Endothelial cell of umbilical vein (primary cell): ENCODE measurements around the gene ACAD10. TPM values are rescaled to one million over a fixed set of nuclear protein-coding genes. Genes with fewer than 3 reads are reported as not detected.

Experiments
- BruUV-seq: library from RNA; stranded (reverse); fragments of 400-500 nt; replicated peaks from 2 replicates; lab custom pipeline; 2021; lab: Mats Ljungman, UMichigan
- CTCF ChIA-PET: fragments of 300-600, 350-600 bp; sonication (Branson Sonifier 250); formaldehyde crosslinking; loops from one replicate; lab custom pipeline; 2021; ENCODE audit warnings: antibody characterized with exemption, inconsistent platforms; lab: Charles Lee
- POLR2A ChIA-PET: fragments of 300-600, 350-600 bp; sonication (Branson Sonifier 250); formaldehyde crosslinking; loops from one replicate; lab custom pipeline; 2021; ENCODE audit warnings: antibody characterized with exemption, inconsistent platforms; lab: Charles Lee
- DNase-seq: peaks from one replicate; pipeline ENCODE4 v3.0.0-alpha.2; 2011; ENCODE audit warnings: low read depth, low spot score
- FAIRE-seq: peaks from 2 replicates; lab custom pipeline; 2011; peaks lifted over from hg19 to GRCh38; lab: Jason Lieb, UNC
- H2AFZ ChIP-seq: 2 replicates; pipeline ENCODE4 v1.6.0; 2012; ENCODE audit warnings: low read depth, low read length, control low read depth, inconsistent platforms
- H3K27ac ChIP-seq: 2 replicates; pipeline ENCODE4 v1.5.1; 2011; ENCODE audit warnings: low read depth, mild to moderate bottlenecking, control low read depth, low read length, moderate library complexity; ENCODE audit not compliant: insufficient read depth
- H3K27me3 ChIP-seq, 2 experiments: 2 replicates each; pipeline versions ENCODE4 v1.6.0 to v1.6.1; 2011; ENCODE audit warnings: low read length in 2 of 2, mixed read lengths in 1 of 2; ENCODE audit not compliant: control insufficient read depth in 2 of 2, insufficient read depth in 2 of 2
- H3K36me3 ChIP-seq, 2 experiments: 2 replicates in 1 of 2; 3 replicates in 1 of 2; pipeline ENCODE4 v1.5.1; 2011; ENCODE audit warnings: low read length in 2 of 2, mild to moderate bottlenecking in 1 of 2, moderate library complexity in 1 of 2; ENCODE audit not compliant: control insufficient read depth in 2 of 2, insufficient read depth in 2 of 2; ENCODE audit errors: extremely low read depth in 1 of 2
- H3K4me1 ChIP-seq: 3 replicates; pipeline ENCODE4 v1.5.1; 2011; ENCODE audit warnings: mild to moderate bottlenecking, low read length; ENCODE audit not compliant: control insufficient read depth, insufficient read depth; ENCODE audit errors: extremely low read depth
- H3K4me2 ChIP-seq: 2 replicates; pipeline ENCODE4 v1.6.1; 2011; ENCODE audit warnings: low read length, control low read depth, mixed read lengths; ENCODE audit not compliant: insufficient read depth
- H3K4me3 ChIP-seq, 3 experiments: fragments of 200-600 bp in 1 of 3; sonication (generic), shearing (Covaris generic) in 1 of 3; replicated peaks in 1 of 3; 2 replicates each; pipeline ENCODE4 v1.5.1; 2011 to 2016; ENCODE audit warnings: control low read depth in 3 of 3, low read length in 3 of 3, mild to moderate bottlenecking in 2 of 3, inconsistent platforms in 1 of 3, low read depth in 1 of 3, moderate library complexity in 1 of 3; ENCODE audit not compliant: insufficient read depth in 1 of 3
- H3K79me2 ChIP-seq: 2 replicates; pipeline ENCODE4 v1.6.0; 2012; ENCODE audit warnings: low read length, inconsistent platforms; ENCODE audit not compliant: control insufficient read depth, insufficient read depth
- H3K9ac ChIP-seq: replicated peaks from 2 replicates; pipeline ENCODE3; 2011; ENCODE audit warnings: low read length, control low read depth; ENCODE audit not compliant: insufficient read depth; ENCODE audit errors: extremely low read depth
- H3K9me1 ChIP-seq: replicated peaks from 3 replicates; pipeline ENCODE4 v1.6.0; 2011; ENCODE audit warnings: mild to moderate bottlenecking, low read length; ENCODE audit not compliant: control insufficient read depth, insufficient read depth; ENCODE audit errors: extremely low read depth
- H3K9me3 ChIP-seq: replicated peaks from 2 replicates; pipeline ENCODE4 v1.5.1; 2012; ENCODE audit warnings: low read length, inconsistent platforms; ENCODE audit not compliant: control insufficient read depth, insufficient read depth
- H4K20me1 ChIP-seq: replicated peaks from 2 replicates; pipeline ENCODE3; 2011; ENCODE audit warnings: mild to moderate bottlenecking, low read length; ENCODE audit not compliant: control insufficient read depth, insufficient read depth; ENCODE audit errors: extremely low read depth
- CTCF ChIP-seq, 2 donors: IDR thresholded peaks; 1 replicate in 1 of 2; 2 replicates in 1 of 2; pipeline ENCODE4 v1.5.1; 2011; ENCODE audit warnings: low read length in 2 of 2, mild to moderate bottlenecking in 2 of 2, moderate library complexity in 2 of 2, control low read depth in 1 of 2, inconsistent platforms in 1 of 2, low read depth in 1 of 2; ENCODE audit not compliant: insufficient read depth in 1 of 2; ENCODE audit errors: extremely low read depth in 1 of 2
- EZH2 ChIP-seq: IDR thresholded peaks from 2 replicates; pipeline ENCODE4 v1.6.1; 2012; ENCODE audit warnings: borderline replicate concordance, low read depth, mild to moderate bottlenecking, moderate library complexity, low read length, inconsistent platforms; ENCODE audit not compliant: severe bottlenecking
- GATA2 ChIP-seq: IDR thresholded peaks from 2 replicates; pipeline ENCODE4 v1.7.0; 2011; ENCODE audit warnings: low read depth, mild to moderate bottlenecking, moderate library complexity, mixed read lengths, low read length; ENCODE audit not compliant: insufficient read length, insufficient read depth
- MAX ChIP-seq: IDR thresholded peaks from 2 replicates; pipeline ENCODE4 v1.6.1; 2011; ENCODE audit not compliant: insufficient read depth, insufficient read length
- POLR2A ChIP-seq: IDR thresholded peaks from 2 replicates; pipeline ENCODE4 v1.6.1; 2012; ENCODE audit warnings: low read depth, mild to moderate bottlenecking, control low read depth, low read length
- POLR2AphosphoS5 ChIP-seq: IDR thresholded peaks from 2 replicates; pipeline ENCODE4 v1.6.1; 2012; ENCODE audit warnings: low read depth, mild to moderate bottlenecking, control low read depth, low read length, moderate library complexity; ENCODE audit not compliant: insufficient read depth
- dilution Hi-C: fragments of 300-500 bp; cut with MboI; formaldehyde crosslinking; loops from one replicate; pipeline ENCODE4 v1.15.0; 2019; ENCODE audit warnings: low sequenced_read_pairs; ENCODE audit not compliant: extremely low pct_ligation_motif_present
- intact Hi-C: fragments of 100-400 bp; cut with micrococcal nuclease; formaldehyde crosslinking; loops from one replicate; pipeline ENCODE4 v1.10.0; 2022
- polyA plus RNA-seq, 4 experiments: library from polyadenylated mRNA; depleted of rRNA in 3 of 4; stranded (reverse) in 3 of 4; unstranded in 1 of 4; fragments of >200 nt; gene quantifications; 2 replicates each; pipeline versions ENCODE4 v1.2.1 to v1.2.3, GENCODE V29; 2011 to 2012; ENCODE audit warnings: missing spikeins in 1 of 4
- total RNA-seq: library from RNA; stranded (reverse); gene quantifications from 2 replicates; pipeline ENCODE4 v1.2.3, GENCODE V29; 2021

The ACAD10 gene
- total and polyA plus RNA-seq, 2 donors (not counting 3 experiments of a cell fraction or from before 2014, with no cell fraction given), result 15.2 to 16.3 TPM

- Histone ChIP-seq H2AFZ (no peak overlapping the region), H3K36me3 (peaks cover 0 to 5% of the 10 kb centered on the region in 2 experiments), H3K79me2 (no peaks in the 10 kb centered on the region), H3K4me1 (peaks cover 19% of the 10 kb centered on the region), H3K9ac (no peak overlapping the region), H3K9me3 (no peaks in the 10 kb centered on the region), H3K9me1 (no peaks in the 10 kb centered on the region), H3K27ac (no peak overlapping the region), H4K20me1 (no peaks in the 10 kb centered on the region), H3K27me3 (no peaks in the 10 kb centered on the region), H3K4me2 (no peak overlapping the region), H3K4me3 (no peak overlapping the region)
- POLR2A ChIA-PET, result no interaction called here
- intact Hi-C loops, result no loop called here
- no TSS peak for BruUV-seq
- no peak for TF ChIP-seq EZH2
- TF ChIP-seq MAX, result no peak
- no peak for DNase-seq
- FAIRE-seq, result no peak
- CTCF ChIA-PET, result interaction anchor here (3.8 kb wide), 1 partner anchor 66 kb away, joined by 18 read pairs; no protein-coding TSS in a partner anchor
- dilution Hi-C loops, result no loop called here
These were observed 61.5 kb downstream of the ACAD10 start for GRCh38 chr12:111747333-111747732.

- FAIRE-seq, result peak; percentile 65
- peak overlapping the region; percentile 7 for H3K27ac ChIP-seq
These were observed 62.4 kb downstream of the ACAD10 start for GRCh38 chr12:111748151-111748672.

More at GRCh38 chr12:111748151-111748672, 62.4 kb downstream of the ACAD10 start:
- peaks cover 18% of the 10 kb centered on the region for H3K4me1 ChIP-seq
- no peak overlapping the region for H3K4me2 ChIP-seq
- H2AFZ ChIP-seq, result no peak overlapping the region
- H3K4me3 ChIP-seq, result no peak overlapping the region
- ChIA-PET POLR2A (no interaction called here), CTCF (interaction anchor here (3.8 kb wide), 1 partner anchor 65 kb away, joined by 18 read pairs; no protein-coding TSS in a partner anchor)
- H3K79me2 ChIP-seq, result no peaks in the 10 kb centered on the region
- BruUV-seq, result no TSS peak
- dilution Hi-C loops, result no loop called here
- peak; percentile 40 for DNase-seq
- TF ChIP-seq EZH2, result no peak
- no peak for TF ChIP-seq POLR2A
- TF ChIP-seq MAX, result no peak
- TF ChIP-seq GATA2, result no peak
- TF ChIP-seq CTCF (IDR thresholded peaks at IDR 0.05; ENCODE audit: extremely low read depth in 1 of 2, insufficient read depth in 1 of 2, low read depth in 1 of 2, low read length in 2 of 2), result no peak
- TF ChIP-seq POLR2AphosphoS5, result no peak
- peaks cover 0 to 5% of the 10 kb centered on the region in 2 experiments for H3K36me3 ChIP-seq
- intact Hi-C loops, result loop anchor here (2.0 kb wide), 1 partner anchor 75 kb away; no protein-coding TSS in a partner anchor
- no peak overlapping the region for H3K9ac ChIP-seq
- H3K9me3 ChIP-seq, result no peaks in the 10 kb centered on the region
- H3K27me3 ChIP-seq, result no peaks in the 10 kb centered on the region
- no peaks in the 10 kb centered on the region for H4K20me1 ChIP-seq
- no peaks in the 10 kb centered on the region for H3K9me1 ChIP-seq
